HG03565 (cell line): ENCODE data around the gene LNX2.

Experiments
- ATAC-seq: cut with Tn5 transposase; IDR thresholded peaks from one replicate; pipeline ENCODE4 v1.9.1; 2021; ENCODE audit warnings: mild to moderate bottlenecking, moderate library complexity; ENCODE audit not compliant: unreplicated experiment

The LNX2 gene

DNA sequence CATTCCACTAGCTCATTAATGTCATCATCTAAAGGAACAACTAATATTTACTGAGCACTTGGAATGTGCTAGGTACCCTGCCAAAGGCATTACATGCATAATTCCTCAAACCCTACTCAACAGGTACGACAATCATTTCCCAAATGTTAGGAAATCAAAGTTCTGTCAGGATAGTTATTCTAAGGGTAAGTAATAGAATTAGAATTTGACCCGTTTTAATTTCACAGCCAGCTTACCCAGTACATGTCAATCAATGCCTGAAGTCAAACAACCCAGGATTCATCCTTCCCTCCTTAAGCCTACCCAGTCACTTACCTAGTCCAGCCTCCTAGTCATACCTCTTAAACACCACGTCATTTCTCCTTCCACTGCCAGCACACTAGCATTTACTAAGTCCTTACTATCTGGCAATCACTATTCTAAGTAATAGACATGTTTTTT, 2.4 kb downstream of the LNX2 start:
- ATAC-seq, result no peak

DNA sequence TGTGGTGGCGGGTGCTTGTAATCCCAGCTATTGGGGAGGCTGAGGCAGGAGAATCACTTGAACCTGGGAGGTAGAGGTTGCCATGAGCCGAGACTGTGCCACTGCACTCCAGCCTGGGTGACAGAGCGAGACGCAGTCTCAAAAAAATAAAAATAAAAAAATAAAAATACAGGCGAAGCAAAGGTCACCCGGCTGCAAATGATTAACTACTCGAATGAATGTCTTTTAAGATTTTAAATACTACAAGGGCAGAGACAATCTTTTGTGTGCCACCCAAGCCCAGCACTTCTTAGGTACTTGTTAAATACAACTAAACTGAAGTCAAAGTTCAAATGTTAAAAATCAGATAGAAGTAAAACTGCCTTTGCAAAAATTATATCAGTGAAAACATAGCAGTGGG, 6.7 kb downstream of the LNX2 start:
- ATAC-seq, result no peak

DNA sequence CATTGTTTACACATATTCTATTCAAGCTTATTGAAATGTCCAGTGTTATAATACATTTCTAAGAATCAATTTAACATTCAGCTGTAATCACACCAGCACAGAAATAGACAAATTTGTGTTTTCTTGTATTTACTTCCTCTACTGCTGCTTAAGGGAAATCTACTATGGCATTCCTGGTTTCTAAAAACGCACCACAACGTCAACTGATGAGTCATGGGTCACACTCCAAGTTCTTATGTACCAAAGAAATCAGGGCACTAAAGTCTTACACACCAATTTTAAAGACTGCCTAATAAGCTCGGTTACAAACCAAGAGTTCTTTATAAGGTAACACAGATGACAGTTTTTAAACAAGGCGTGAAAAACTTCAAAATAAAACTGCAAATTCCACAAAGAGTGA, 13.2 kb downstream of the LNX2 start:
- no peak for ATAC-seq

DNA sequence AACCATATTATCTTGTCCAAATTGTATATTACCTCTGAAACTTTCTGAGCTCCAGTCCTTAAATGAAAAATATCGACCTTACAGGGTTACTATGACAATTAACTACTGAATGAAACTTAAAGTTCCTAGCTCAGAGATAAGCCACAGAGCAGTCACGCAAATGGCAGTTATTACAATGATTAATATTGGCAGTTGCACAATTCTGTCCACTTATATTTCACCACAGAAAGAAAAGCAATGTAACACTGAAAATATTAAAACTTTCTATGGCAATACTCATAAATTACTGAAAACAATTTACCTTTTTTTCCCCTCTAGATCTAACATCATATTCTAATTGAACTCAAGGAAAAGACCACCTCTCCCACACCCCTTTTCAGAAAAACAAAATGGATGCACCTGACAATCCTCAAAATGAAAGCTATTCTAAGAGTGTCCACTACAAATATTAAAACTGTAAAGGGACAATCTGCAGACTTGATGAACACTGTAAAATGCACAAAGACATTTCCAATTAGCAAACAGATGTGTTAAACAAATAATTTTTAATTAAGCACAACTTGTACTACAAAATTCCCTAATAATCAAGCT, 14.6 kb downstream of the LNX2 start:
- peak; percentile 11 for ATAC-seq

DNA sequence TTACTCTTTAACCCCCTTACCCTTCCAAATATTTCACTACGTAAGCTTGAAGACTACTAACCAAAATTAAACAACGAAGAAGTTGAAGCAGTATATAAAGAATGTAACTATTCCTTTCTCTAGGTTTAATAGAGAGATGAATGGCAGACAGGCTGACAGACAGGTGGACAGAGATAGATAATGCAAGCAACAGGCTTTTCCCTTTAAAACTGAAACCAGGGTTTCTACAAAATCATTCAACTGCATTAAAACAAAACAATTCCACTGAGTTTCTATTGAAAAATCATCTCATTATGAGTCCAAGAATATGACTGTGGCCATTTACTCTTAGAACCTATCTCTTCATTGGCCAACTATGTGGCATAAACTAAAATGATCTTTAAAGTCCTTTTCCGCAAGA, 15.2 kb downstream of the LNX2 start:
- ATAC-seq, result peak; percentile 42

DNA sequence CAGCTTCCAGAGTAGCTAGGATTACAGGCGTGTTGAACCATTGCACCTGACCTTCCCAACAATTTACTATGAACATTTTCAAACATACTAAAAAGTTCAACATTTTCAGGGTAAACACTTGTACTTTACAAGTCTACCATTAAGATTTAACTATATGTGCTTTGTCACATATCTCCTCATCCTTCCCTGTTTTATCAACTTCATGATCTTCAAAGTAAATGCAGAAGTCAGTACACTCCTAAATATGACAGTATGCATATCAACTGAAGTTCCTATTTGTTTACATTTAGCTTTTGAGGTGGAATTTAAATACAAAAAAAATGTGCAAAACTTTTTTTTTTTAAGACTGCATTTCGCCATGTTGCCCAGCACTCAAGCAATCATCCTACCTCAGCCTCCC, 18.5 kb downstream of the LNX2 start:
- ATAC-seq, result no peak

DNA sequence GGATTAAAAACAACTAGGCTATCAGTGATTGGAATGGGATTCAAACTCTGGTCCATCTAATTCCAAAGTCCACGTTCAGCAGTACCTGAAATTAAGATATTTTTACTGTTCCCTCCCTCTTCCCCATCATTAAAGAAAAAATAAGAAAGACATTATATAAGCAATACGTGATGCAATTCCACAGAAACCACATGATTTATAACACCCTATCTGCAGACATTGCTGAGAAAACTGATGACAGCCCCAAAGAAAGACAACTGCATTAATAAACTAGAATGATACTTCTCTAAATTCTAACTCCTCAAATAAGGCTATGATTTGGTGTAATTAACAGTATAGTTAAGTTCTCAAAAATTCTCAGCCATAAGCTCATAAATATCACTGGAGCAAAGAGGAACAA, 19.1 kb downstream of the LNX2 start:
- no peak for ATAC-seq

DNA sequence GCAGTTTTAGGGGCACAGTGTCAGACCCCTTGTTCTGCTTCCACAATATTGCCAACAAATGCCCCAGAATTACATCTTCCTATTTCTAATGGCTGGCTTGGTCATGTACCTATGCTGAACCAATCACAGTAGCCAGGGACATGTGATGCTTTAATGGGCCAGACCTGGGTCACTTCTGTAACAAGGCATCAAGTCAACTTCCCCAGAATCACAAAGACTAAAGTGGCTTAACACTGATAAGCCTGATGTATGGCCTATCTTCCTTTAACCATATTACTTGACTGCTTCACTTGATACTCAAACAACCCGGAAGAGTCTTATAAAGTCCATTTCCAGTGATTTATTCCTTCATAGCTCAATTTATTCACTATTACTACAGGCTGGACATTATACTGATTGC, 19.6 kb downstream of the LNX2 start:
- no peak for ATAC-seq

DNA sequence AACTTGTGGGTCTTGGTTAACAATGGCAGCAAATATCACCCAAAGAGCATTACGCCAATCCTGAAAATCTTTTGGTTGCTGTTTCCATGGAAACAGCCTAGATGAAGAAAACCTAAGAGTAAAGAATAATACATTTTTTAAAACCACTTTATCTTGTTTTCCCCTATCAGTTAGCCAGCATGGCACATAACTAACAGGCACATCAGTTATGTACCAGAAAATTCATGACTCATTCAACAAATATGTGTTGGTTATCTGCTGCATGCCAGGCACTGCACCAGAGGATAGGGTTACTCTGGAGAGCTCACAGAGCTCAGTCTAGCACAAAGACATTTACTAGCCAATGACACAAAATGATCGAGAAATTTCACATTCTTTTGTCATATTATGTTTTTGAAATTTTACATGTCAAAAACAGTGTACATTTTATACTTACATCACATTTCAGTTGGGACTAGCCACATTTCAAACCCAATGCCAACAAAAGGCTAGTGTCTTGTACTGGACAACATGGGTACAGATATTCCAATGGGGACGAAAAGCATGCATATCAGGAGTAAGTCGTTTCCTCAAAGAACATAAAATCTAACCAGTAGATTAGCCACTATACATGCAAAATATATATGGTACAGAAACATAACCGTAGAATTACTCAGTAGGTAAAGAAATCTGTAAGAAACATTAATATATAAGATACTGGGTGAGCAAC, 20.3 kb downstream of the LNX2 start:
- ATAC-seq, result no peak

DNA sequence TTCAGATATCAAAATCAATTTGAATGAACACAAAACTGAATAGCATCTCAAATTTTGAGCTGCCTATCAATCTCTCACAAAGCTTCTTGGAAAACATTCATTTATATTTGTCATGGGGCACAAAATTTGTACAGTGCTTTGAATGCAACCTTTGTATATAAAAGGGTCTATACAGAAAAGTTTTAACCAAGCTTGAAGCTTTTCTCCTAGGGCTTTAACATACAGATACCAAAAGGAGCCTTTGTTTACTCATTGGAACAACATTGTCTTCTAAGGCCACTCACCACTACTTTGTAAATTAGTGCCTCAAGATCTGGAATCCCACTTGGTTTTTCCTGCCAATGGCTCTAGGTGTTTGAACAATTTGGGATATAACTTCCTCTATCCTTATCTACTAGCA, 21.2 kb downstream of the LNX2 start:
- no peak for ATAC-seq

DNA sequence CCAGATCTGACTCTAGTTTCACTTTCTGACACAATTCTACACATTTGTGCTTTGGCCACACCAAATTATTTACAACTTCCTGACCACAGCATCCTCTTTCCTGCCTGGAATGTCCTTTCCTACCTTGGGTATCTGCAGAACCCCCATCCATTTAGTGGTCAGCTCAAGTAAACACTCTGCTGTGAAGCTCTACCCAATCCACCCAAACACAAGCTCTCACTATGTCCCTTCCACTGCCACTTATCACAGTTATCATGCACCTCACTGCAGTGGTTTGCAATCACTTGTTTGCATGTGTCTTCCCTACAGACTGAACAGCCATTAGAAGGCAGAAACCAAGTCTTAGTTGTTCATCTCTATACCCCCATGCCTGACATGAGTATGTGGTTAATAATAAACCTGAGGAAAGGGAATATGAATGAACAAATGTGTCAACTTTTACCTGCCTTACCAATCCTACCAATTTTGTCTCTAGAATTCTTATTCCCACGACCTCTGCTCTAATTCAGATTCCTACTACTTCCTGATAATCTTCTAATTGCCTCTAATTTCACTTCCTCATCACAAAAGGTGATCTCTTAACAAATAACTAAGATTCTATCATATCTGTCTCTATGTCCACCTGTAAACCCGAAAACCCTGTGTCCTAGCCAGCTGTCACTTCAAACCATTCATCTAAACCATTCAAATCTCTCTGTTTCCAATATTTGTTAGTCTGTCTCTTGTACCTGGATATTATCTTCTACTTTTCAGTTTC, 25.1 kb downstream of the LNX2 start:
- ATAC-seq, result no peak

DNA sequence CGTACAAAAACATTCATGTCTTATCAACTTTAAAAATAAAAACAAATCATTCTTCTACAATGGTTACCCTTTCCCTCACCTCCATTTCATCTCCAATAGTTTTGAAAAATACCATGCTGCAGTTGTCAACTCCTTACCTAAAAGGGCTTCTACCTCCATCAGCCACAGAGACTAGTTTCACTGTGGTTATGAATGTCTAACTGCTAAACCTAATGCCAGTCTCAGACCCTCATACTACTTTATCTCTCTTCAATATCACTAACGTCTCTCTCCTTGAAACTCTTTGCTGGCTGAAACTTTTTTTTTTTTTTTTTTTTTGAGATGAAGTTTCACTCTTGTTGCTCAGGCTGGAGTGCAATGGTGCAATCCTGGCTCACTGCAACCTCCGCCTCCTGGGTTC, 27.1 kb downstream of the LNX2 start:
- ATAC-seq, result no peak

DNA sequence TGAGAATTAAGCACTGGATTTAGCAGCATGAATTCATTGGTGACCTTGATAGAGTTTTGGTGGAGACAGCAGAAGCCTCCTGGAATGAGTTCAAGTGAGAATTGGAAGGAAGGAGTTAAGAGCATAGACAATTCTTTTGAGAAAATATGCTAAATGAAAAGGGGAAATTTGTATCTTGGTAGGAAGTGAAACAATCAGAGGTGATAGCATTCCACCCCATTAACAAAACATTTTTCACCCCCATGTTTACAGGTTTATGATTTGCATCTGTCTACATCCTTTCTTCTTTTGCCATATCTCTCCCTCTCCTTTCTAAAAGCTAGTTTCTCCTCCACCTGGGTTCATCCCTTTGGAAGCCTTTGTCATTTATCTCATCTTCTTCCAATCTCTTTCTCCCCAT, 27.5 kb downstream of the LNX2 start:
- ATAC-seq, result no peak

DNA sequence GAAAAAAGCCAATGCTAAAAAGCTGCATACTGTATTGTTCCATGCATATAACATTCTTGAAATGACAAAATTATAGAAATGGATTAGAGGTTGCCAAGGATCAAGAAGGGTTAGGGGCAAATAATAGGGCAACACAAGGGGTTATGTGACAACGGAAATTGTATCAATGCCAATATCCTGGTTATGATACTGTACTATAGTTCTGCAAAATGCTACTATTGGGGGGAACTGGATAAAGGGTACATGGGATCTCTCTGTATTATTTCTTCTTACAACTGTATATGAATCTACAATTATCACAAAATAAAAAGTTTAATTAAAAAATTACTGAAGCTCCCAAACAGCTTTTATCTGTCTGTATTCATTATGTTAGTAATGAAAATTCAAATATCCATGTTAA, 31.9 kb downstream of the LNX2 start:
- ATAC-seq, result no peak

DNA sequence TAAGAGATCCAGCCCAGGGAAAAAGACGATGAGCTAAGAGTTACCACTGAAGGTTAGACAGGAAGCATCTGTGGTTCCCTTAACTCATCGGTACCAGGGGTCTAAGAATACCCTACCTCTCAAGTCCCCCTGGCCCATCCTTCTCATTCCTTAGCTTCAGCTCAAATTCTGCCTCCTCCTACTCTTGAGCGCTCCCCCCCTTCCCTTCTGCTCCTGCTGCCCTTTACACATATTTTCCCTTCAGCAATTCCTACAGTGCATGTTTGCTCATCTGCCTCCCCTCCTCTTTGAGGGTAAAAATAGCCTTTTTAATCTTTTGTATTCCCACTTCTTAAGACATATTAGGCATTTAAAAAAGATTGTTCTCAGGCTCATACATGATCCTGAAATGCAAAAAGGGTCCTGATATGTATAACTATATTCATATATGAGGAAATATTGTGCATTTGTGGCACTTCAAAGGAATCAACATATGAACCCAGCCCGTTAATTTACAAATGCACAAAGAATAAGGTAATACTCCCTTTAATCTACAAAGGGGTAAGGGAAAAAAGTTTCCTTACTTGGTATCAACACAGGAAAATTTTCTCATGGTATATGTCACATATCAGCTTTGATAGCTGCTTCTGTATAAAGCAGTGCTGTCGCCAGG, 33.1 kb downstream of the LNX2 start:
- ATAC-seq, result no peak

DNA sequence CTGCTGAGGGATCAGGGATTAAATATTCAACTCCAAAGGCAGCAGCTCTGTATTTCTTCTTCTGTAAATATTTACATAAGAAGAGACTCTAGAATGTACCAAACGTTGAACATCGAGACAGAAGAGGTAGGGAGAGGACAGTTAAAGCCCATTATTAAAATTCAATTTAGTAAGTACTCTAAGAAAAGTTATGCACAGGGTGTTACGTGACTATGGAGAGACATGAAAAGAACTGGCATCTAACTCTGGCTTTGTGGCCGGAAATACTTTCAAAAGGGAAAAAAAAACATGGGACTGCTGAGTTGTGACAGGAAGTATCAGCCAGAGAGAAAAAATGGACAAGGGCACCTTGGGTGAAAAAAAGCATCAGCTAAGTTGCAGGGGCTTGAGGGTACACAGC, 36.7 kb downstream of the LNX2 start:
- ATAC-seq, result no peak

DNA sequence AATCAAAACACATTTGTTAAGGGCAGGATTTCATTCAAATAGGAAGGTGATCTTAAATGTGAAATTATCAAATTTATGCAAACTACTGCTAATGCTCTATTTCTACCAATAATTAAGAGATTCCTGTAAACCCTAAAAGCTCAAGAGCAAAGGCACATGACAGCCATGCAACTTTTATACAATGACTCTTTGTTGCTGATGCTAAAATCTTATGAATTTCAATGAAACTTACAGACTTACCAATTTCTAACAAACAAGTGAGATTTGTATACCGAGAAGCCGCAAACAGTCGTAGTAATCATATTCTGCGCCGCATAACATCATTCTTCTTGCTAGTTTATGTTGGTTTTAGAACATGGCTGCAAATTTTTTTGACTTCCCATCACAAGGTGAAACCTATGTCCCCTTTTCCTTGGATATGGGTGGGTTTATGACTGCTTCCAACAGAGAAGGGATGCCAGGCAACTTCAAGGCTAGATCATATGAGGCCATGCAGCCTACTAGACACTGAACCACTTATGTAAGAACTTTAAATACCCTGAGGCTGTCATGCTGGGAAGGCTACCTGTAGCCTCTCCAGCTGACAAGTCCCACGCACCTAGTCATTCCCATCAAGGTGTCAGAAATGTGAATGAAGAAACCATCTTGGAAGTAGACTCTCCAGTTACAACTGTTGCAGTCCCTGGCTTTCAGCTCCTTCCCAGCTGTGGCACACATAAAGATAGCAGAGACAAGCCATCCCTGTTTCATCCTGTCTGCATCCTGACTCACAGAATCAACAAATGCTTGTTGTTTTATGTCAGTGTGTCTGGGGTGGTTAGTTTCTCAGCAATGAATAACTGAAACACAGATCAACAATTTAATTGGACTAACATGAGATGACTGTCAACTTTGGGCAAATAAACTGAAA, 42.0 kb downstream of the LNX2 start:
- ATAC-seq, result no peak

DNA sequence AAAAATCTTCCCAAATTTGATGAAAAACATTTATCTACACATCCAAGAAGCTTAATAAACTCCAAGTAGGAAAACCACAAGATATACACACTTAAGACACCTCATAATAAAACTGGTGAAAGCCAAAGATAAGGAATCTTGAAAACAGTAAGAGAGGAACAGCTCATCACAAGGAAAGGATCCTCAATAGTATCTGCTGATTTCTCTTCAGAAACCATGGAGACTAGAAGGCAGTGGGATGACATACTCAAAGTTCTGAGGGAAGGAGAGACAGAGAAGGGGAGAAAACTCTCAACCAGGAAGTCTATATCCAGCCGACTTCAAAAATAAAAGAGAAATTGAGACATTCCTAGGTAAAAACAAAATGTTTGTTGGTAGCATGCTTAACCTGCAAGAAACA, 45.7 kb downstream of the LNX2 start:
- no peak for ATAC-seq

DNA sequence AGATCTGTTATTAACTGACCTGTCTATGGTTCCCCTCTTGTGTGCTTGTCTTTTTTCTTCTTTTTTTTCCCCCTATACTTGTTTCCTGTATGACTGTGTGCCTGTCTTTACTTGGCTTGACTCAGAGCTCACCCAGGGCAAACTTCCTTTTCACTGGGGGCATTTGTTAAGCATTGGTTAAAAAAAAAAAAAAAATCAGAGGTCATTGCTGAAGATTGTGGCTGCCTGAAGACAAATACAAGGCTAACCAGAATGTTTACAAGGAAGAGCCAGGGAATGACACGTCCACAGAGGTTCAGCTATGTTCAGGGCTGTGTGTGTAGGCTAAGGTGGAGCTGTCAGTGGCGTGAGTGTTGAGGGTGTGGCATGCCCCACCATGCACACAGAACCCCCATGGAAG, 47.1 kb downstream of the LNX2 start:
- ATAC-seq, result no peak

DNA sequence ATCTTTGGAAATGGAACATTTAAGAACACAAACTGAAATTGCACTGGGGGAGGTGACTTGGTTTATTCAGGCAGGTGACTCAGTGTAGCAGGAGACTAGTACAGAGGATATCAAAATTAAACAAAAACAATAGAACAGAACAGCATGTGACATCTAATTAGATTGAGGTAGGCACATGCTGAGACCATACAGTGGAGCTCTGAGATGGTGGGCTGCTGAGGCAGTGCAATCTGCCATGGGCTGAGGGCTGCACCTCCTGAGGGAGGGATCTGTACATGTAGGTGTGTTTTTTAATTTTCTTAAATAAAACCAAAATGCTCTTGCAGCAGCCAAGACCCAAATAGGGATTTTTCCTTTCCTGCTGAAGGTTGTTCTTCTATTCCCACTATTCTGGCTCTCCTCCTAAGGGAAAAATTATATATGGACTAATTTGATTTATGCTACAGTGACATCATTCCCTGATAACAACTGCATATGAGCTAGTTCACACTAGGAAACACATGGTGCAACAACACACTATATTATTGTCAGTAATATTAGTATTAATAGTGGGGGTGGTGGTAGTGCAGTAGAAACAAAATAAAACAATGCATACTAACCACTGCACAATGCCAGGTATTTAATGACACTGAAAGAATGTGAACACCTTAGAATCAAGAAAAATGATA, 48.0 kb downstream of the LNX2 start:
- ATAC-seq, result no peak
